Stimulated activated naive CD8-positive, alpha-beta T cell treated with anti-CD3 and anti-CD28 coated beads, Interleukin-15, Interleukin-2, amounts not matched to agents 100 ng/mL and 50 ng/mL, for 24 hours (primary cell): ENCODE data around the gene NBR1.
A peak's percentile ranks its signal among the peaks of the same experiment; 100 is the strongest.
"Not testable (repeated sequence)": the region's sequence is repeated elsewhere in the genome, so short reads cannot be mapped to it uniquely, and the experiment has no call there.

ENCODE experiments used
- H3K27ac Mint-ChIP-seq: one replicate; pipeline ENCODE4 v1.8.0; 2021; ENCODE audit warnings: mild to moderate bottlenecking, mixed read lengths
- H3K27me3 Mint-ChIP-seq: one replicate; pipeline ENCODE4 v1.8.0; 2021; ENCODE audit warnings: mixed read lengths
- H3K36me3 Mint-ChIP-seq: one replicate; pipeline ENCODE4 v1.8.0; 2021; ENCODE audit warnings: low read depth, mixed read lengths
- H3K4me1 Mint-ChIP-seq: one replicate; pipeline ENCODE4 v1.8.0; 2021; ENCODE audit warnings: low read depth, mixed read lengths
- H3K4me3 Mint-ChIP-seq: one replicate; pipeline ENCODE4 v1.8.0; 2021; ENCODE audit warnings: mild to moderate bottlenecking, mixed read lengths
- H3K9me3 Mint-ChIP-seq: one replicate; pipeline ENCODE4 v1.8.0; 2021; ENCODE audit warnings: mixed read lengths

The NBR1 gene

GRCh38 chr17:43142153-43142552, 28.9 kb upstream of the NBR1 start:
- Mint-ChIP-seq H3K27ac (no peak overlapping the region), H3K27me3 (no peaks in the 10 kb centered on the region), H3K9me3 (no peaks in the 10 kb centered on the region), H3K36me3 (peaks cover 5% of the 10 kb centered on the region), H3K4me1 (no peaks in the 10 kb centered on the region), H3K4me3 (no peak overlapping the region)

GRCh38 chr17:43143201-43143600, 27.8 kb upstream of the NBR1 start:
- no peaks in the 10 kb centered on the region for H3K9me3 Mint-ChIP-seq
- no peak overlapping the region for H3K4me3 Mint-ChIP-seq
- H3K36me3 Mint-ChIP-seq: peaks cover 5% of the 10 kb centered on the region
- H3K27ac Mint-ChIP-seq: no peak overlapping the region
- no peaks in the 10 kb centered on the region for H3K27me3 Mint-ChIP-seq
- no peaks in the 10 kb centered on the region for H3K4me1 Mint-ChIP-seq

GRCh38 chr17:43146649-43147048, 24.4 kb upstream of the NBR1 start:
- no peak overlapping the region for H3K4me3 Mint-ChIP-seq
- no peaks in the 10 kb centered on the region for H3K4me1 Mint-ChIP-seq
- H3K36me3 Mint-ChIP-seq: peaks cover 5% of the 10 kb centered on the region
- no peaks in the 10 kb centered on the region for H3K27me3 Mint-ChIP-seq
- no peak overlapping the region for H3K27ac Mint-ChIP-seq
- no peaks in the 10 kb centered on the region for H3K9me3 Mint-ChIP-seq

GRCh38 chr17:43151880-43152456, 19.0 kb upstream of the NBR1 start:
- no peaks in the 10 kb centered on the region for H3K9me3 Mint-ChIP-seq
- H3K4me3 Mint-ChIP-seq: no peak overlapping the region
- peak overlapping the region; percentile 32 for H3K27ac Mint-ChIP-seq
- H3K27me3 Mint-ChIP-seq: no peaks in the 10 kb centered on the region
- H3K4me1 Mint-ChIP-seq: no peaks in the 10 kb centered on the region
- H3K36me3 Mint-ChIP-seq: peaks cover 10% of the 10 kb centered on the region

- H3K27ac Mint-ChIP-seq, H3K4me1 Mint-ChIP-seq, H3K4me3 Mint-ChIP-seq, H3K9me3 Mint-ChIP-seq, H3K27me3 Mint-ChIP-seq: not testable (repeated sequence)
- H3K36me3 Mint-ChIP-seq: peaks cover 10% of the 10 kb centered on the region
Measured at GRCh38 chr17:43153197-43153835, 17.7 kb upstream of the NBR1 start.

- H3K4me1 Mint-ChIP-seq: no peaks in the 10 kb centered on the region
- peaks cover 10% of the 10 kb centered on the region for H3K36me3 Mint-ChIP-seq
- H3K9me3 Mint-ChIP-seq: no peaks in the 10 kb centered on the region
- H3K27me3 Mint-ChIP-seq: no peaks in the 10 kb centered on the region
- H3K27ac Mint-ChIP-seq: no peak overlapping the region
- H3K4me3 Mint-ChIP-seq: no peak overlapping the region
Measured at GRCh38 chr17:43155666-43156065, 15.3 kb upstream of the NBR1 start.

- H3K27ac Mint-ChIP-seq, H3K4me3 Mint-ChIP-seq, H3K36me3 Mint-ChIP-seq, H3K4me1 Mint-ChIP-seq, H3K9me3 Mint-ChIP-seq, H3K27me3 Mint-ChIP-seq: not testable (repeated sequence)
Measured at GRCh38 chr17:43159232-43159631, 11.8 kb upstream of the NBR1 start.

GRCh38 chr17:43159957-43160356, 11.1 kb upstream of the NBR1 start:
- H3K9me3 Mint-ChIP-seq, H3K27me3 Mint-ChIP-seq, H3K4me3 Mint-ChIP-seq, H3K27ac Mint-ChIP-seq, H3K4me1 Mint-ChIP-seq, H3K36me3 Mint-ChIP-seq: not testable (repeated sequence)

- not testable (repeated sequence) for H3K4me3 Mint-ChIP-seq, H3K27me3 Mint-ChIP-seq, H3K4me1 Mint-ChIP-seq, H3K9me3 Mint-ChIP-seq
- Mint-ChIP-seq H3K27ac (peak overlapping the region; percentile 6), H3K36me3 (peaks cover 13% of the 10 kb centered on the region)
Measured at GRCh38 chr17:43165971-43166370, 5.0 kb upstream of the NBR1 start.

GRCh38 chr17:43169561-43170139, 1.4 kb upstream of the NBR1 start:
- H3K4me1 Mint-ChIP-seq: peaks cover 22% of the 10 kb centered on the region
- no peaks in the 10 kb centered on the region for H3K27me3 Mint-ChIP-seq
- no peak overlapping the region for H3K4me3 Mint-ChIP-seq
- peaks cover 9% of the 10 kb centered on the region for H3K36me3 Mint-ChIP-seq
- no peak overlapping the region for H3K27ac Mint-ChIP-seq
- H3K9me3 Mint-ChIP-seq: no peaks in the 10 kb centered on the region

- Mint-ChIP-seq H3K36me3 (peaks cover 11% of the 10 kb centered on the region), H3K27ac (no peak overlapping the region)
Measured at GRCh38 chr17:43170140-43170765, 761 bp upstream of the NBR1 start.

GRCh38 chr17:43171586-43172487, 823 bp downstream of the NBR1 start:
- Mint-ChIP-seq H3K27me3 (no peaks in the 10 kb centered on the region), H3K4me3 (no peak overlapping the region), H3K4me1 (peaks cover 43% of the 10 kb centered on the region), H3K9me3 (no peaks in the 10 kb centered on the region), H3K36me3 (peaks cover 17% of the 10 kb centered on the region), H3K27ac (no peak overlapping the region)

More at GRCh38 chr17:43170140-43170765, 761 bp upstream of the NBR1 start:
- no peaks in the 10 kb centered on the region for H3K27me3 Mint-ChIP-seq
- H3K4me3 Mint-ChIP-seq: no peak overlapping the region
- H3K4me1 Mint-ChIP-seq: peaks cover 27% of the 10 kb centered on the region
- no peaks in the 10 kb centered on the region for H3K9me3 Mint-ChIP-seq

GRCh38 chr17:43175213-43176118, 4.5 kb downstream of the NBR1 start:
- Mint-ChIP-seq H3K9me3 (no peaks in the 10 kb centered on the region), H3K4me1 (peaks cover 53% of the 10 kb centered on the region), H3K36me3 (peaks cover 30% of the 10 kb centered on the region), H3K27me3 (no peaks in the 10 kb centered on the region), H3K4me3 (peak overlapping the region; percentile 68), H3K27ac (peak overlapping the region; percentile 97)

GRCh38 chr17:43176119-43176570, 5.1 kb downstream of the NBR1 start:
- H3K27me3 Mint-ChIP-seq: no peaks in the 10 kb centered on the region
- peak overlapping the region; percentile 68 for H3K4me3 Mint-ChIP-seq
- H3K9me3 Mint-ChIP-seq: no peaks in the 10 kb centered on the region
- H3K4me1 Mint-ChIP-seq: peaks cover 53% of the 10 kb centered on the region
- peaks cover 30% of the 10 kb centered on the region for H3K36me3 Mint-ChIP-seq
- peak overlapping the region; percentile 97 for H3K27ac Mint-ChIP-seq
